Measurements from ENCODE around the gene VCX3B.
"Not testable (repeated sequence)": the region's sequence is repeated elsewhere in the genome, so short reads cannot be mapped to it uniquely, and the experiment has no call there.

Gene VCX3B

DNA sequence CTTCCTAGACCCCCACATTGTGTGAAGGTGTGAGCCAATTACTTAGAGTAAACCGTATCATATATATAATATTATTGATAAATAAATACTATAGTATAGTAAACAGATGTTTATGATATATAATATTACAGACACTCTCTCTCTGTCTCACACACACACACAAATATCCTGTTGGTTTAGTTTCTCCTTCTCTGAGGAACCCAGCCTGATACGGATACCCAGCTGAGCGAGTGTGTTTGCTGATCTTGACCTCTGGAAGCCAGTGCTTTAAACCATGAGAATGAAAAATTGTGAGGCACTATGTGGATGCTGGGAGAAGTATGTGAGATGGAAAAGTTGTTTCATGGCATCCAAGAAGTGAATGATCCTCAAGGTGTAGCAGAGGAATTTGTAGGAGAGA is at the start of gene VCX3B:
VCX3B (plus strand) TSS at position 301 of the 400 bp plus-strand sequence. CDS start 621 bp downstream, outside the sequence.
- not testable (repeated sequence) for H3K27ac Mint-ChIP-seq; H3K9me3 Mint-ChIP-seq; H3K27me3 Mint-ChIP-seq; H3K4me1 Mint-ChIP-seq; H3K4me3 Mint-ChIP-seq; ATAC-seq; DNase-seq; H3K36me3 Mint-ChIP-seq (ENCODE audit: low read depth)

DNA sequence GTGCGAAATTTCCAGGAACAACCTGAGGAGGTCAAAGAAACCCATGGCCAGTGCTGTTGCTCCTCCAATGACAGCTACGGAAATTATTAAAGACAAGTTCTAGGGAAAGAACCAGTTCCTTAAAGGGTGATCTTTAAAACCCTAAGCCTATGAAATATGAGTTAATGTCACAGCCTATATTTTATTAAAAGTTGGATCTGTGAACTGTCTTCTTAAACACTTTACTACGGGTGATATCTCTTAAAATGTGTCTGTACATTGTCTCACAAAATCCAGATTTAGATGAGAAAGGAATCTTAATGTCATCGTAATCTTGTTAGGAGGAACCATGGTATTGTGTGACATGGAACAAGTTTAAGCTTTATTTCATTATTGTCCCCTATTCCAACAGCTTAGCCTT is 46.3 kb upstream of the VCX3B start:
- H3K9me3 Mint-ChIP-seq, result peaks cover 7% of the 10 kb centered on the region

DNA sequence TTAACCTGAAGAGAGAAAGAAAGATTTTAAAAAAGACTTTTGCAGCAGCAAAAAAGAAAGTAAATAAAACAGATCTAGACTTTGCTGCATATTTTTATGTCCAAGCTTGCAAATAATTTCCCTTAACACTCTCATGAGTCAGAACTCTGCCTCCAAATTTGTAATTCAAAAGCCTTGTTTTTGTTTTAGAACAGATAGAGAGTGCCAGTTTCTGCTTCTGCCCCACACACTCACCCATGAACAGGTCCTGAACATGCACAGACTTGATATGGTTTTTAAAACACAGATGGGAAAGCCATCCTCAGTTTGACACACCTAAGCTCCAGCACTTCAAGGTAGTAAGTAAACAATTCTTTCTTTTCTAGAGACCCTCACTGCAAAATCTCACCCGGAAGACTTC is 39.7 kb upstream of the VCX3B start:
- Mint-ChIP-seq H3K27me3 (no peaks in the 10 kb centered on the region), H3K4me3 (no peak overlapping the region), H3K9me3 (peaks cover 7% of the 10 kb centered on the region), H3K4me1 (no peaks in the 10 kb centered on the region), H3K36me3 (ENCODE audit: low read depth) (no peaks in the 10 kb centered on the region), H3K27ac (no peak overlapping the region)
- ATAC-seq, result no peak
- DNase-seq, result no peak

More for the DNA sequence above, 46.3 kb upstream of the VCX3B start:
- H3K4me1 Mint-ChIP-seq, result no peaks in the 10 kb centered on the region
- H3K27me3 Mint-ChIP-seq, result no peaks in the 10 kb centered on the region
- ATAC-seq, result no peak
- H3K36me3 Mint-ChIP-seq (ENCODE audit: low read depth), result no peaks in the 10 kb centered on the region
- no peak overlapping the region for H3K27ac Mint-ChIP-seq
- H3K4me3 Mint-ChIP-seq, result no peak overlapping the region
- no peak for DNase-seq

DNA sequence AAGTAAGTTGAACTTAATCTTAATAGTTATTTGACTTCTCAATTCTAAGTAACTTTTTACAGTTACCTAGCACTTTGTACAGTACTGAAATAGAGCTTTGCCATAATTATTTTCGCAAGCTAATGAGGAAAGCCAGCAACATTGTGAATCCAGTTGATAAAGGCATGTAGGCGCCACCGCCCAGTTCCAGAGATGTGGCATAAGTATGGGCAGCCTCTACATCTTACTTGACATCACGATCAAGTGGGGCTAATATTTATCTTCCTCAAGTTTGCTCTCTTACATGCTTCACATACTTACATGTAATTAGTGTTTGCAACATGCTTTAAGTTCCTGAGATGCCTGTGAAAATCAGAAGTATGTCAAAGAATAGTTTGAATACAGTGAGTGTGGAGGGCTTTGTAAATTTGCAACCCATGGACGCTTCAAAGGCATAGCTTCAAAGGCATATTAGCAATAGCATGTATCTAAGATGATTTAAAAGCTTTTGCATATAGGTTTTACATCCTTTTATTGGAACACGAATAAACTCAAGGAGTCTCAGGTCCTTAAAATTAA is 34.9 kb upstream of the VCX3B start:
- no peak for DNase-seq
- H3K4me3 Mint-ChIP-seq, result no peak overlapping the region
- peaks cover 7% of the 10 kb centered on the region for H3K9me3 Mint-ChIP-seq
- no peak for ATAC-seq
- no peaks in the 10 kb centered on the region for H3K36me3 Mint-ChIP-seq (ENCODE audit: low read depth)
- H3K4me1 Mint-ChIP-seq, result no peaks in the 10 kb centered on the region
- no peaks in the 10 kb centered on the region for H3K27me3 Mint-ChIP-seq
- H3K27ac Mint-ChIP-seq, result no peak overlapping the region

DNA sequence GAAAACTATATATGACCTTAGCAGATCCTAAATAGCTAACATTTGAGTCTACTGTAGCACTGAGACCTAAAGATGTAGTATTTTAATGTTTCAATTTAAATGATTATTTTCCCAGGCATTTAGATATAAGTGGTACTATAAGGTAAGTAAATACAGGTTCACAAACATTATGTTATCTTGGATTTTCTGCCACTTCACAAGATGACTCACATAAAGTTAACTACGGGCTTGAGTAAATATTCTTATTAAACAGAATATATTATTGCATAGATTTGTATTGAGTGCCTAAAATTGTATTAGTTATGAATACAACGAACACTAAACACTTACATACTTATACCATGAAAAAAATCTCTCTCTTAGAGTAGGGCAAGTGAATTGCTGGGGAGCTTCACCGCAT is 34.2 kb upstream of the VCX3B start:
- H3K9me3 Mint-ChIP-seq, result peaks cover 2% of the 10 kb centered on the region
- H3K27me3 Mint-ChIP-seq, result no peaks in the 10 kb centered on the region
- no peaks in the 10 kb centered on the region for H3K36me3 Mint-ChIP-seq (ENCODE audit: low read depth)
- H3K27ac Mint-ChIP-seq, result no peak overlapping the region
- no peak for DNase-seq
- no peaks in the 10 kb centered on the region for H3K4me1 Mint-ChIP-seq
- no peak for ATAC-seq
- no peak overlapping the region for H3K4me3 Mint-ChIP-seq

DNA sequence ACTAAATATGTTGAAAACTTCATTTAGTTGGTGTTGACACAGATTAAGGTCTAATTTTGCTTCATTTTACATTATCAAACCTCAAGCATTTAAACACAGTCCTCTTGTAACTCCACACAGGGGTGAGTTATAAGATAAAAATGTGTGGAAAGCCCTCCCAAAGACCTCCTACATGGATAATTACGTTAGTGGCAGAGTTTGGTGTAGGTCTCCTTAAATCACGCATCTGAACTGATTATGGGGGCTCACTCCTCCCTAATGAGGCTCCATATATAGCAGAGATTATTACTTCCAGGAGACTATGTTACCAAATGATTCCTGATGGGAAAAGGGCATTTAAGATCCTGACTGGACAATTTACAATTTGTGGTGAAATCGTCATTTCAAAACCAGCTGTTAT is 32.2 kb upstream of the VCX3B start:
- Mint-ChIP-seq H3K4me3 (no peak overlapping the region), H3K27me3 (no peaks in the 10 kb centered on the region), H3K36me3 (ENCODE audit: low read depth) (no peaks in the 10 kb centered on the region), H3K9me3 (no peaks in the 10 kb centered on the region), H3K4me1 (no peaks in the 10 kb centered on the region), H3K27ac (no peak overlapping the region)
- DNase-seq (no peak), ATAC-seq (no peak)

DNA sequence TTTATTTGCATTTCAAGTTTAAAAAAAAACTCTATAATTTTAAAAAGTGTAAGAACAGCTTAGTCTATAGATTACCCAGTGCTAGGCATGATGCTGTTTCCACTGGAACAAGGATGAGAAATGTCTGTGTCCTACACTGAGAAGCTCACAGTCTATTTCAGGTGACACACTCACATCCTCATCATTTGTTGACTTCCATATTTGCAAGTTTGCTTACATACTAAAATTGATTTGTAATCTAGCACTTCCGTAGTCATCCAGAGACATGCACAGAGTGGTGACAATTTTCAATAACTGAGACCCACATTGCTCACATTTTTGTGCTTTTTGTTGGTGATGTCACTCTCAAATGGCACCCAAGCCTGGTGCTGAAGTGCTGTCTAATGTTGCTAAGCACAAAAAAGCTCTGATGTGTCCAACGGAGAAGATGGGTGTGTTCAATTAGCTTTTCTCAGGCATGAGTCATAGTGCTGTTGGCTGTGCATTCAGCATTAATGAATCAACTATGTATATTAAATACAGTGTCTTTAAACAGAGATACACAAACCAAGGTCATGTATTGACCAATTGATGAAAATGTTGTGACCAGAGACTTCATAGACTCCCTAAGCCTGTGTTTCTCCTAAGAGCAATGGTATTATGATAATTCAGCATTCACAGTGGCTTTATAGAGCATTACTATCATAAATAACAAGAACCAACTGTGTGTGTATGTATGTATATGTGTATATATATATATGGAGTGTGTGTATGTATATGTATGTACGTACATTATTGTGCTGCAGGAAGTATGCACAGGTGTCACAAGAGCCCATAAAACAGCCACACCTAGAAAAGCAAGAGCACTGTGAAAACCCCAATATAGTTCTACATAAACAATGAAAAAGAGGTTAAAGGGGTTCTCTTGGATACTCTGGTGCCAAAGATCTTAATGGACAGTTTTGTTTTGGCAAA is 31.2 kb upstream of the VCX3B start:
- Mint-ChIP-seq H3K4me3 (no peak overlapping the region), H3K9me3 (no peaks in the 10 kb centered on the region), H3K27ac (no peak overlapping the region), H3K27me3 (no peaks in the 10 kb centered on the region), H3K4me1 (no peaks in the 10 kb centered on the region), H3K36me3 (ENCODE audit: low read depth) (no peaks in the 10 kb centered on the region)
- ATAC-seq, result no peak
- DNase-seq, result no peak

DNA sequence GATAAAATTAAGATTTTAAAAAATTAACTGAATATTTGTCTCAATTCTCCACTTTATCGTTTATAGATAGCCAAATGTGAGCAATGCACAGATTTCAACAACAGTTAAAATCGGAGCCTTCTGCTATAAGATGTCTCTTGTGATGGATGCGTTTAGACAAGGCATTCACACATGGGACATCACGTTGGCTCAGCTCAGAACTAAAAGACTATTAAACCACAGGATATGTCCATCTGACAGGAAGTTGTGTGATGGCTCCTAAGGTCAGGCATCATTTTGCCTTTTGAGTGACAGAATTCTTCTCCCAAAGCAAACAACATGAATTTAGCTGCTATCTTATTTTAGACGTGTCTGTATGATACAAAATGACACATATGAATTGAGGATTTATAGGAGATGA is 17.3 kb upstream of the VCX3B start:
- no peaks in the 10 kb centered on the region for H3K36me3 Mint-ChIP-seq (ENCODE audit: low read depth)
- peaks cover 3% of the 10 kb centered on the region for H3K9me3 Mint-ChIP-seq
- ATAC-seq (no peak), DNase-seq (no peak)
- H3K27ac Mint-ChIP-seq, result no peak overlapping the region
- H3K4me1 Mint-ChIP-seq, result no peaks in the 10 kb centered on the region
- no peak overlapping the region for H3K4me3 Mint-ChIP-seq
- no peaks in the 10 kb centered on the region for H3K27me3 Mint-ChIP-seq

DNA sequence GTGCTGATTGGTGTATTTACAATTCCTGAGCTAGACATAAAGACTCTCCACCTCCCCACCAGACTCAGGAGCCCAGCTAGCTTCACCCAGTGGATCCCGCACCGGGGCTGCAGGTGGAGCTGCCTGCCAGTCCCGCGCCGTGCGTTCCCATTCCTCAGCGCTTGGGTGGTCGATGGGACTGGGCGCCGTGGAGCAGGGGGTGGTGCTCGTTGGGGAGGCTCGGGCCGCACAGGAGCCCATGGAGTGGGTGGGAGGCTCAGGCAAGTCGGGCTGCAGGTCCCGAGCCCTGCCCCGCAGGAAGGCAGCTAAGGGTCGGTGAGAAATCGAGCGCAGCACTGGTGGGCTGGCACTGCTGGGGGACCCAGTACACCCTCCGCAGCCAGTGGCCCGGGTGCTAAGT is 12.3 kb upstream of the VCX3B start:
- not testable (repeated sequence) for H3K4me1 Mint-ChIP-seq; H3K27ac Mint-ChIP-seq; H3K36me3 Mint-ChIP-seq (ENCODE audit: low read depth); ATAC-seq; H3K9me3 Mint-ChIP-seq; H3K27me3 Mint-ChIP-seq; H3K4me3 Mint-ChIP-seq; DNase-seq

DNA sequence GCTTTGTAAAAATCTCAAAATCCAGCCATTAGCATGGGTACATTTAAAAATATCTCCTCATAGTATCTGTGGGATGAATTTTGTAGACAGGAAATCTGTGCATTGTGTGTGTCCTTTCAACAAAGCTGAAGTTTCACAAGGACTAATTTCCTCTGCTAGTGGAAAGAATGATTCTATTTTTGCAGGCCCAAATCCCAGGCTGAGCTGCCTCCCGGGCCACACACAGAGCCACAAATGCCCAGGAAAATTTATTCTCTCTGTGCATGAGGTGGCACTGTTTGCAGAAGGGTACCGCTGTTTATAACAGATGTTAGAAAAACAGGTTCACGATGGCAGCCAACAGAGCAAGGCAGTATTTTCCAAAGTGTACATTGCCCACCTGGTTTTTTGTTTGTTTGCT is 11.0 kb upstream of the VCX3B start:
- no peak overlapping the region for H3K4me3 Mint-ChIP-seq
- no peak for DNase-seq
- no peaks in the 10 kb centered on the region for H3K36me3 Mint-ChIP-seq (ENCODE audit: low read depth)
- no peaks in the 10 kb centered on the region for H3K4me1 Mint-ChIP-seq
- ATAC-seq, result no peak
- no peak overlapping the region for H3K27ac Mint-ChIP-seq
- H3K9me3 Mint-ChIP-seq, result peaks cover 3% of the 10 kb centered on the region
- no peaks in the 10 kb centered on the region for H3K27me3 Mint-ChIP-seq

DNA sequence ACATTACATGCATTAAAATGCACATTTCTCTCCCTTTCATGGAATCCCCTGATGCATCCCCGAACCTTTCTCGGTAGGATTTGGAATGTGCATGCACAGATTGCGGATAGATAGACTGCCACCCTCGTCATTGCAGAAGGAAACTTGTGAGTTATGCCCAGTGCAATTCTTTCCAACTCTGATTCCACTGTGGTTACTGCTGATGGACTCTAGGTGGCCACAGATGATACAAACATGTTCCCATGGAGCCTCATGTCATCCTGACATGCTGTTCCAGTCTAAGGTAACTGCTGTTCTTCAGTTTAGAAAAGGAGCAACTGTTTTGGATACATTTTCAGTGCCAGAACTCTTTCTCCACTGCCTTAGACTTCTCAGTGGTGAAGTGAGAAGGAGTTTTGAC is 9.1 kb upstream of the VCX3B start:
- Mint-ChIP-seq H3K27ac (no peak overlapping the region), H3K4me3 (no peak overlapping the region), H3K27me3 (no peaks in the 10 kb centered on the region), H3K4me1 (no peaks in the 10 kb centered on the region), H3K36me3 (ENCODE audit: low read depth) (no peaks in the 10 kb centered on the region), H3K9me3 (peaks cover 3% of the 10 kb centered on the region)
- ATAC-seq, result no peak
- DNase-seq, result no peak

DNA sequence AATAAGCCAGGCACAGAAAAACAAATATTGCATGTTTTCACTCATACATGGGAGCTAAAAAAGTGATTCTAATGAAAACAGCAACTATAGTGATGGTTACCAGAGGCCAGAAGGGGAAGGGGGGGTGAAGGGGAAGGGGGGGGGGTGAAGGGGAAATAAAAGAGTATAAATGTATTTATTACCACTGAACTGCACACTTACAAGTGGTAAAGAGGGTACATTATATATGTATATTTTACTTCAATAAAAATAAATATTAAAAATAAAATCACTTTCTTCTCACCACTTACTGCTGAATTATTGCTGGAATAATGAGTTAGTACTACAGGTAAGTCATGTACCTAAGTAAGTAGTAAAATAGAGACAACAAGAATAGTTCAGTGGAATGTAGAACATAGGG is 2.1 kb upstream of the VCX3B start:
- no peaks in the 10 kb centered on the region for H3K9me3 Mint-ChIP-seq
- no peaks in the 10 kb centered on the region for H3K27me3 Mint-ChIP-seq
- no peaks in the 10 kb centered on the region for H3K4me1 Mint-ChIP-seq
- no peak for ATAC-seq
- no peak overlapping the region for H3K4me3 Mint-ChIP-seq
- H3K36me3 Mint-ChIP-seq (ENCODE audit: low read depth), result no peaks in the 10 kb centered on the region
- DNase-seq, result no peak
- H3K27ac Mint-ChIP-seq, result no peak overlapping the region

DNA sequence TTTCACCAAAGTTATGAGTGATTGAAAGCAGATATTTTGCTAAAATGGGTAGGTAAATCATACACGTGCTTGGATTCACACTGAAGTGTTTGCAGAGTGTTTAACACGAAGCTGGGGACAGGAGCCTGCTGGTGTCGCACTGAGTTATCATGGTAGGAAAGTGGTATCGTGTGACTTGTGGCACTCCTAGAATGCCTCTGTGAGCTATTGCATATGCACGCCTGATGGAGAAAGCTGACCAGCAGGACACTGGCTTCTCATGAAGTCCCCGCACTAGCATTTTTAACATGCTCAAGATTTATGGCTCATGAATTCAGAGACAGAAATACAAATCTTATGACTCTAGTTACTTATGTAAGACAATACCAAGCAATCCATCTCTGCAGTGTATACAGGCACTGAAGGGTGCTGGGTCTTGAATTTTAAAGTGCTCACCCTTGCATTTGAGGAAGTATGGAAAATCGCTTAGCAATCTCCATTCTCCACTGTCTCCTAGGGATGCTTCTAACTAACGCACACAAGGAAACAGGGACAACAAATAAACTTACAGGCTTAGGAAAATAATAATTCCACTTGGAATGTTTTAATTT is 19.8 kb downstream of the VCX3B start:
- Mint-ChIP-seq H3K36me3 (ENCODE audit: low read depth) (no peaks in the 10 kb centered on the region), H3K4me1 (no peaks in the 10 kb centered on the region), H3K27me3 (no peaks in the 10 kb centered on the region), H3K4me3 (no peak overlapping the region), H3K9me3 (no peaks in the 10 kb centered on the region), H3K27ac (no peak overlapping the region)
- no peak for DNase-seq
- ATAC-seq, result no peak

DNA sequence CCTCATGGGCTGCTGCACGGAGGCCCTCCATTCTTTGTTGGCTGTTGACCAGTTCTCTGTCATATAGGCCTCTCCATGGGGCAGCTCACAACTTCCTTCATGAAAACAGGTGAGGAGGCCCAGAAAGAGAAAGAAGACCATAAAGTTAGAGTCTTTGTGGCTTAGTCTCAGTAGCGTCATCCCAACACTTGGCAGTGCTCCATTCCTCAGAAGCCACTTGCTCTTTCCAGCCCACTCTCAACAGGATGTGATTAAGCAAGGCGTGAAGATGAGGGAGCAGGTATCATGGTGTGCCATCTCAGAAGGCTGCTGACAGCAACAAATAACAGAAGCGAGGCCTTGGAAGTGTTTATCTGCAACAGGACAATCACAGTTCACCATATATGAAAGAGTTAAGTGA is 30.4 kb downstream of the VCX3B start:
- not testable (repeated sequence) for DNase-seq; ATAC-seq; H3K36me3 Mint-ChIP-seq (ENCODE audit: low read depth); H3K27me3 Mint-ChIP-seq; H3K9me3 Mint-ChIP-seq; H3K27ac Mint-ChIP-seq; H3K4me3 Mint-ChIP-seq; H3K4me1 Mint-ChIP-seq

DNA sequence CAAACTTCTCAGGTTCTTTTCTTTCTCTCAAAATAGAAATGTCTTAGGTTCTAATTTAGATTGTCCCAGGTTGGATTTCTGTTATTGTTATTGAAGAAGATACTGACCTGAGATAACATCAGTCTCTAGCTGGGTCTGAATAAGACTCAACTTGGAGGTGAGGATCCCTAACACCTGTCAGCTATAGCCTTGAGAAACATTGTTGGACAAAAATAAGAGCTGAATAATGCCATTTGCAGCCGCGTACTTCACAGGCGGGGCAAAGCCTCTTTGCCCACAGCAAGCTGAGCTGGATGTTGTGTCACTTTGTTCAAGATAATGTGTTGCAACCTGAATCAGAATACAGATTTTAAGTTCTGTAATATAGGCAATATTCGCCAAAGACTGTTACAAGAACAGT is 35.6 kb downstream of the VCX3B start:
- H3K4me3 Mint-ChIP-seq, result no peak overlapping the region
- H3K36me3 Mint-ChIP-seq (ENCODE audit: low read depth), result no peaks in the 10 kb centered on the region
- DNase-seq (no peak), ATAC-seq (no peak)
- H3K27me3 Mint-ChIP-seq, result no peaks in the 10 kb centered on the region
- no peaks in the 10 kb centered on the region for H3K4me1 Mint-ChIP-seq
- H3K9me3 Mint-ChIP-seq, result no peaks in the 10 kb centered on the region
- no peak overlapping the region for H3K27ac Mint-ChIP-seq
